GM12873 (cell line): ENCODE data around the gene MAP7D2.

Experiments used
- TF ChIP-seq, protein P1 (sequence below): IDR thresholded peaks from 2 replicates; pipeline ENCODE4 v1.5.1; 2012; ENCODE audit warnings: low read depth, mild to moderate bottlenecking, moderate library complexity, low read length, control low read depth; ENCODE audit not compliant: insufficient read depth; ENCODE audit errors: missing control alignments

Gene MAP7D2

DNA sequence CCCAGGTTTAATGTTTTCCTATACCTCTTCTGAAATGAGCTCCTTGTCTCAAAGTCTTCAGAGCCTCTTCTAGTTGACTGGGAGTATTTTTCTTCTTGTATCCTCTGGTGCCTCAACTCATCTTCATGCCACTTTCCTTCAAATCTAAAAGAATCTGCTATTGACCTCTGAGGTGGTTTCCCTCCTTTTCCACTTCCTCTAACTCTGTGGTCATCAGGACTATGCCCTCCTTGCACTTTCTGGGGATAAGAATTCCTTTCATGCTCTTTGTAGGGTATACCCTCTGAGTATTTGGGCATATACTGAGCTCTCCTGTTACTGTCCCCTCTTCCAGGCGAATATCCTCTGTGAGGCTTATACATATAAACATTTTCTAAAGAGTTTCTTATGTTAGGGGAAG, 150.7 kb downstream of the MAP7D2 start:
- TF ChIP-seq, protein P1, sequence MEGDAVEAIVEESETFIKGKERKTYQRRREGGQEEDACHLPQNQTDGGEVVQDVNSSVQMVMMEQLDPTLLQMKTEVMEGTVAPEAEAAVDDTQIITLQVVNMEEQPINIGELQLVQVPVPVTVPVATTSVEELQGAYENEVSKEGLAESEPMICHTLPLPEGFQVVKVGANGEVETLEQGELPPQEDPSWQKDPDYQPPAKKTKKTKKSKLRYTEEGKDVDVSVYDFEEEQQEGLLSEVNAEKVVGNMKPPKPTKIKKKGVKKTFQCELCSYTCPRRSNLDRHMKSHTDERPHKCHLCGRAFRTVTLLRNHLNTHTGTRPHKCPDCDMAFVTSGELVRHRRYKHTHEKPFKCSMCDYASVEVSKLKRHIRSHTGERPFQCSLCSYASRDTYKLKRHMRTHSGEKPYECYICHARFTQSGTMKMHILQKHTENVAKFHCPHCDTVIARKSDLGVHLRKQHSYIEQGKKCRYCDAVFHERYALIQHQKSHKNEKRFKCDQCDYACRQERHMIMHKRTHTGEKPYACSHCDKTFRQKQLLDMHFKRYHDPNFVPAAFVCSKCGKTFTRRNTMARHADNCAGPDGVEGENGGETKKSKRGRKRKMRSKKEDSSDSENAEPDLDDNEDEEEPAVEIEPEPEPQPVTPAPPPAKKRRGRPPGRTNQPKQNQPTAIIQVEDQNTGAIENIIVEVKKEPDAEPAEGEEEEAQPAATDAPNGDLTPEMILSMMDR: no peak

DNA sequence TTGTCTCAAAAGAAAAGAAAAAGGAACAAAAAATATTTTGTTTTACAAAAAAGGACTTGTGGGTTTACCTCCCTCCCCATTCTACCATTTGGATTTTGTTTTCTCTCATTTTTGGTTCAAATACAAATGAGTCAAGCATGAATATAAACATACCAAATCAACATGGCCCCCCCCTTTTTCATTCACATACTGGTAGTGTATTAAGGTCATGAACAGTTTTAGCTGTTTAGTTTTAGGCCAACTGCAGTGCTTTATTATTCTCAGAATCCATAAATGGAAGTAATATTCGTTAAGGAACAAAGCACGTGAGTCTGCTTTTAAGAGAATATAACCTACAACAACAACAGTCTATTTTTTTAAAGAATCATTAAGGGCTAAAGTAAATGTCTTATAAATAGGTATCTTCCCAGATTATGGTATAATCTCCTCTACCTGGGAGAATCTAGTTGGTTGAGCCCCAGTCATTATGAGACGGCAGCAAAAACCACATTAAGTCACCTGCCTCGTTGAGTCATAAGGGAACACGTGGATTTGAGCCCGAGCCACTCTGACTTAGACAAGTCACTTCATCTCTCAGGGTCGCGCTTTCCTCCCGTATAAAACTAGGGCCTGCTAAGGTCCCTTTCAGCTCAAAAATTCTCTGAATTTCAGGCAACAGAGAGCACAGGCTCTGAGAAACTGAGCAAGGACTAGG, 152.5 kb downstream of the MAP7D2 start:
- TF ChIP-seq, protein P1: no peak

DNA sequence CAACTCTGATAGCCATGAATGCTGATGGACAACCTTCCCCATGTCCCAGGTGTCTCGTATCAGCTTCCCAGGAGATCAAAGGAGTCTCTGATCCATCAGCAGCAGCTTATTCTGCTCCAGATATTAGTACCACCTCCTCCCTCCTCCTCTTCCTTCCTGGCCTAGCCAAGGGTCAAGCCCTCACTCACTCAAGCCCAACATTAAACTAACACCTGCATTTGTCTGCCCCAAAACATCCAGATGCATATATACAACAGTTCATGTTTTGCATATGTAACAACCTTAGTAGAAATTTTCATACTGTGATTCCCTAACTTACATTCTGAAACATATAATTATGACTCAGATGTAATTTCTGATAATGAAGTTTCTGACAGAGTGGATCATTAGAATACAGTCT, 155.8 kb downstream of the MAP7D2 start:
- TF ChIP-seq, protein P1: no peak

DNA sequence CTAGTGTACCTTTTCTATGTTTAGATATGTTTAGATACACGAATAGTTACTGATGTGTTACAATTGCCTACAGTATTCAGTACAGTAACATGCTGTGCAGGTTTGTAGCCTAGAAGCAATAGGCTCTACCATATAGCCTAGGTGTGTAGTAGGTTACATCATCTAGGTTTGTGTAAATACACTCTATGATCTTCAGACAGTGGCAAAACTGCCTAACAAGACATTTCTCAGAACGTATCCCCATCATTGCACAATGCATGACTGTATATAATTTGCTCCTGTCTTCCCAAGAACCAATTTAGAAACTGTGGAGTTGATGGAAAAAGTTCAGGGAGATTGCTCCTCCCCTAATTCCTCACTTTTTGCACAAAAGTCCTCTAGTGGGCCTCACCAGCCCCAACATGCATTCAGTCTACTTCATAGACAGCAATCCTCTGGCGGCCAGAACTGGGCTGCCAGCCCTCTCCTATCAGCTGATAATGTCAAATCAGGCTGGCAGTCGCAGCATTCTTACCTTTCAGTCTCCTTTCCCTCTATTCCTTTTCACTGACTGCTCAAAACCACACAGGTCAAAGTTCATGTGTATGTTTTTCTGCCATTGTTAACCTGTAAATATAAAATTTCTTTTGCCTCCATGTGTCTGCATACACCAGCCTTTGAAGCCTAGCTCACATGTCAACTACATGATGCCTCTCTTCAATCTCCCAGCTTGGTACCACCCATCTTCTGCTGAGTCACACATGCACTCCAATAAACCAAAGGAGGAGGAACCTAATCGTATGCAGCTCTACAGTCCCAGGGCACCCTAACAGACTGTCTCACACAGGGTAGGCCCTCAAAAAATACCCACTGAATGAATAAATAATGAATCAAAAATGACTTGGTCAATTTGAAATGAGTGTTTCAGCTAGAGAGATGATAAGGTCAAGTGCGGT, 157.9 kb downstream of the MAP7D2 start:
- TF ChIP-seq, protein P1: no peak

DNA sequence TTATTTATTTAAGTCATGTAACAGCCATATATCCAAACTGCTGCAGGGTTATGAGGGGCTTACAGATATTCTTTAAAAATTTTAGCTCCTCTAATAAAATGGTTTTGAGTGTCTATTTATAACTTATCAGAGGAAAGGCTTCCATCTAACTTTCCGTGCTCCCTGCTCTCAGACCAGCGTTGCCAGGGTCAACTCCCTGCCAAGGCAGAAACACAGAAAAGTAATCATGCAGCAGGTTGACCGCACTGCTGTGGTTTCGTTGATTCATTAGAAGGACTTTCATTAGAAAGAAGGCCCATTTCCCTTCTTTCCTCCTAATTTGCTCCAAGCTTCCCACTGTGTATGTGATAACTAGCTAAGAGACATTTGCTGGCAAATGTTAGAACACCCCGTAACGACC, 159.8 kb downstream of the MAP7D2 start:
- TF ChIP-seq, protein P1: no peak
